Measurements from ENCODE around the gene NBAS.

The NBAS gene

GRCh38 chr2:15601681-15602080 lies 40.5 kb upstream of the NBAS start:
- H3K9me3 ChIP-seq (replicated peaks; ENCODE audit: low read length) = no peaks in the 10 kb centered on the region
- no peak overlapping the region for H3K4me3 ChIP-seq (ENCODE audit: low read length)
- H3K9ac ChIP-seq (ENCODE audit: low read depth, low read length) = no peak overlapping the region
- no peak overlapping the region for H3K4me2 ChIP-seq (ENCODE audit: low read length)
- H3K4me1 ChIP-seq (ENCODE audit: control insufficient read depth, insufficient read depth, low read length) = no peaks in the 10 kb centered on the region
- H3K27me3 ChIP-seq (ENCODE audit: control insufficient read depth, insufficient read depth, low read length) = no peaks in the 10 kb centered on the region
- H3K36me3 ChIP-seq (ENCODE audit: insufficient read depth, low read length) = peaks cover 96% of the 10 kb centered on the region

GRCh38 chr2:15599994-15600393 lies 38.9 kb upstream of the NBAS start:
- Histone ChIP-seq H3K27me3 (ENCODE audit: control insufficient read depth, insufficient read depth, low read length) (no peaks in the 10 kb centered on the region), H3K9me3 (replicated peaks; ENCODE audit: low read length) (no peaks in the 10 kb centered on the region), H3K36me3 (ENCODE audit: insufficient read depth, low read length) (peaks cover 96% of the 10 kb centered on the region), H3K9ac (ENCODE audit: low read depth, low read length) (no peak overlapping the region), H3K4me2 (ENCODE audit: low read length) (no peak overlapping the region), H3K4me1 (ENCODE audit: control insufficient read depth, insufficient read depth, low read length) (no peaks in the 10 kb centered on the region), H3K4me3 (ENCODE audit: low read length) (no peak overlapping the region)

- H3K4me1 ChIP-seq (ENCODE audit: control insufficient read depth, insufficient read depth, low read length) = peaks cover 9% of the 10 kb centered on the region
- H3K27me3 ChIP-seq (ENCODE audit: control insufficient read depth, insufficient read depth, low read length) = no peaks in the 10 kb centered on the region
- peaks cover 68% of the 10 kb centered on the region for H3K36me3 ChIP-seq (ENCODE audit: insufficient read depth, low read length)
- H3K4me3 ChIP-seq (ENCODE audit: low read length) = no peak overlapping the region
- H3K4me2 ChIP-seq (ENCODE audit: low read length) = no peak overlapping the region
- H3K9ac ChIP-seq (ENCODE audit: low read depth, low read length) = no peak overlapping the region
- H3K9me3 ChIP-seq (replicated peaks; ENCODE audit: low read length) = no peaks in the 10 kb centered on the region
Observed at GRCh38 chr2:15596968-15597367, 35.8 kb upstream of the NBAS start.

GRCh38 chr2:15596350-15596749 lies 35.2 kb upstream of the NBAS start:
- no peak overlapping the region for H3K9ac ChIP-seq (ENCODE audit: low read depth, low read length)
- H3K4me3 ChIP-seq (ENCODE audit: low read length) = no peak overlapping the region
- peaks cover 62% of the 10 kb centered on the region for H3K36me3 ChIP-seq (ENCODE audit: insufficient read depth, low read length)
- no peaks in the 10 kb centered on the region for H3K27me3 ChIP-seq (ENCODE audit: control insufficient read depth, insufficient read depth, low read length)
- H3K9me3 ChIP-seq (replicated peaks; ENCODE audit: low read length) = no peaks in the 10 kb centered on the region
- peaks cover 10% of the 10 kb centered on the region for H3K4me1 ChIP-seq (ENCODE audit: control insufficient read depth, insufficient read depth, low read length)
- no peak overlapping the region for H3K4me2 ChIP-seq (ENCODE audit: low read length)

DNA sequence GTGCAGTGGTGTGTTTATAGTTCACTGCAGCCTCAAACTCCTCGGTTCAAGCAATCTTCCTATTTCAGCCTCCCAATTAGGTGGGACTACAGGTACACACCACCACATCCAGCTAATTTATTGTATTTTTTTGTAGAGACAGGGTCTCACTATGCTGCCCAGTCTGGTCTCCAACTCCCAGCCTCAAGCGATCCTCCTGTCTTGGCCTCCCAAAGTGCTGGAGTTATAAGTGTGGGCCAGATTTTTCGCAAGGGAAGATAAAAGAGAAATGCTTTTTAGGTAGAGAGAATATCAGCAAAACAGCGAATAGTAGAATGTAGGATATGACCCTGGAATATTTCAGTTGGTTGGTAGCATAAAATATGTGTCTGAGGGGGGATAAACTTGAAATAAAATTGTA lies 34.8 kb upstream of the NBAS start:
- H3K4me1 ChIP-seq (ENCODE audit: control insufficient read depth, insufficient read depth, low read length) = peaks cover 14% of the 10 kb centered on the region
- H3K36me3 ChIP-seq (ENCODE audit: insufficient read depth, low read length) = peaks cover 57% of the 10 kb centered on the region
- H3K4me3 ChIP-seq (ENCODE audit: low read length) = no peak overlapping the region

GRCh38 chr2:15595342-15595905 lies 34.3 kb upstream of the NBAS start:
- H3K36me3 ChIP-seq (ENCODE audit: insufficient read depth, low read length) = peaks cover 54% of the 10 kb centered on the region
- H3K4me3 ChIP-seq (ENCODE audit: low read length) = no peak overlapping the region
- no peak overlapping the region for H3K9ac ChIP-seq (ENCODE audit: low read depth, low read length)
- no peak overlapping the region for H3K4me2 ChIP-seq (ENCODE audit: low read length)
- no peaks in the 10 kb centered on the region for H3K9me3 ChIP-seq (replicated peaks; ENCODE audit: low read length)
- H3K4me1 ChIP-seq (ENCODE audit: control insufficient read depth, insufficient read depth, low read length) = peaks cover 15% of the 10 kb centered on the region
- H3K27me3 ChIP-seq (ENCODE audit: control insufficient read depth, insufficient read depth, low read length) = no peaks in the 10 kb centered on the region

More for the DNA sequence above, 34.8 kb upstream of the NBAS start:
- Histone ChIP-seq H3K4me2 (ENCODE audit: low read length) (no peak overlapping the region), H3K9ac (ENCODE audit: low read depth, low read length) (no peak overlapping the region), H3K27me3 (ENCODE audit: control insufficient read depth, insufficient read depth, low read length) (no peaks in the 10 kb centered on the region), H3K9me3 (replicated peaks; ENCODE audit: low read length) (no peaks in the 10 kb centered on the region)

DNA sequence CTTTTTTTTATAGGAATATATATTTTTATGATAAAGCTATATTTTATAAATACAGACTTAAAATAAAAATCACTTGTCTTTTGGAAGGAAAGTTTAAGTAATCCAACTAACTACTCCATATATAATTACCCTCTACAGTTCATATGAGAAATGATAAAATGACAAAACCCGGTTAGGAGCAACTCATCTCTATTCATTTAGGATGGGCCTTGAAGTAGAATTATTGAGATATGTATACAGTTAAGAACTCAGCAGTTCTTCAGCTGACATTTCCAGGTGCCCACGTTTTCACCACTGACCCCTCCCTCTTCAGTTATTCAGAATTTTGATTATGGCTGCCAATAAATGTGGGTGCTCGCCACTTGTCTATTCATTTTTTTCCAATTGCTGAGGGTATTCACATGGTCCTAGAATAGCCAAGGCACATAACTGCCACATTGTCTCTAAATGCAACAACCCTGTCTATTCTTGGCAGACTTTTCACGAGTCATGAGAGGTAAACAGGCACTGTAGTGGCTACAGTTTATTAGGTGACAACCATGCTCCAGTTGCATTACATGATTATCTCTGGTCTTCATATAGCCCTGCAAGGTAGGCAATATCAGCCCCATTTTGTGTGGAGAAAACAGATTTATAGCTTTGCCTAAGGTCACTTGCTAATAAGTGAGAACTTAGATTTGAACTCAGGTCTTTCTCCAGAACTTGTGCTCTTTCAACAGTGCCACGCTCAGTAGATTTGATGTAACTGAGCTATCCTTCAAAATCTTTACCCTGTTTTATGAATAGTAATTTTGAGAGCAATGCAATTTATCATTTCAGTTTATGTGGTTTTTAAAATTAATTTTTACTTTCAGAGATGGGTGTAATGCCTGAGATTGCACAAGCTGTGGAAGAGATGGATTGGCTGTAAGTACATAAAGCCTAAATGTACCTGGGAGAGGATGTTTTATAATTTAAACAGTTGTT lies 33.4 kb upstream of the NBAS start:
- H3K36me3 ChIP-seq (ENCODE audit: insufficient read depth, low read length) = peaks cover 45% of the 10 kb centered on the region
- peaks cover 15% of the 10 kb centered on the region for H3K4me1 ChIP-seq (ENCODE audit: control insufficient read depth, insufficient read depth, low read length)
- no peak overlapping the region for H3K4me3 ChIP-seq (ENCODE audit: low read length)
- no peaks in the 10 kb centered on the region for H3K27me3 ChIP-seq (ENCODE audit: control insufficient read depth, insufficient read depth, low read length)
- no peaks in the 10 kb centered on the region for H3K9me3 ChIP-seq (replicated peaks; ENCODE audit: low read length)
- peak overlapping the region; percentile 13 for H3K4me2 ChIP-seq (ENCODE audit: low read length)
- no peak overlapping the region for H3K9ac ChIP-seq (ENCODE audit: low read depth, low read length)

DNA sequence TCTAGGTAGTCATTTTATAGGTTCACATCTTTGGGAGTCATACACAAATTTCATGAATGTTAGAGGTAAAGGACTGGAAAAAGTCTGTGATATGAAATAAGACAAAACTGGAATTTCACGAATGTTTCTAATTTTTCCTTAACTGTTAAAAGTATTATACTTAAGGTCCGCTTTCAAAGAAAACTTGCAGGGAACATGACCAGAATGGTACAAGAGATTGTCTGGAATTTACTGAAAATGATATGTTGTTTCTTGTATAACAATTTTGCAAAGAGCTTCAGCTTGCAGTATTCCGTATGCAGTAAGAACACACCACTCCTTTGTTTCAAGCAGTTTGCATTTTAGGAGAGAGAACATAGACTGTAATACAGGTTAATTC lies 32.2 kb upstream of the NBAS start:
- Histone ChIP-seq H3K36me3 (ENCODE audit: insufficient read depth, low read length) (peaks cover 36% of the 10 kb centered on the region), H3K9me3 (replicated peaks; ENCODE audit: low read length) (no peaks in the 10 kb centered on the region), H3K9ac (ENCODE audit: low read depth, low read length) (no peak overlapping the region), H3K4me1 (ENCODE audit: control insufficient read depth, insufficient read depth, low read length) (peaks cover 15% of the 10 kb centered on the region), H3K4me3 (ENCODE audit: low read length) (peak overlapping the region; percentile 87), H3K4me2 (ENCODE audit: low read length) (peak overlapping the region; percentile 100), H3K27me3 (ENCODE audit: control insufficient read depth, insufficient read depth, low read length) (no peaks in the 10 kb centered on the region)

DNA sequence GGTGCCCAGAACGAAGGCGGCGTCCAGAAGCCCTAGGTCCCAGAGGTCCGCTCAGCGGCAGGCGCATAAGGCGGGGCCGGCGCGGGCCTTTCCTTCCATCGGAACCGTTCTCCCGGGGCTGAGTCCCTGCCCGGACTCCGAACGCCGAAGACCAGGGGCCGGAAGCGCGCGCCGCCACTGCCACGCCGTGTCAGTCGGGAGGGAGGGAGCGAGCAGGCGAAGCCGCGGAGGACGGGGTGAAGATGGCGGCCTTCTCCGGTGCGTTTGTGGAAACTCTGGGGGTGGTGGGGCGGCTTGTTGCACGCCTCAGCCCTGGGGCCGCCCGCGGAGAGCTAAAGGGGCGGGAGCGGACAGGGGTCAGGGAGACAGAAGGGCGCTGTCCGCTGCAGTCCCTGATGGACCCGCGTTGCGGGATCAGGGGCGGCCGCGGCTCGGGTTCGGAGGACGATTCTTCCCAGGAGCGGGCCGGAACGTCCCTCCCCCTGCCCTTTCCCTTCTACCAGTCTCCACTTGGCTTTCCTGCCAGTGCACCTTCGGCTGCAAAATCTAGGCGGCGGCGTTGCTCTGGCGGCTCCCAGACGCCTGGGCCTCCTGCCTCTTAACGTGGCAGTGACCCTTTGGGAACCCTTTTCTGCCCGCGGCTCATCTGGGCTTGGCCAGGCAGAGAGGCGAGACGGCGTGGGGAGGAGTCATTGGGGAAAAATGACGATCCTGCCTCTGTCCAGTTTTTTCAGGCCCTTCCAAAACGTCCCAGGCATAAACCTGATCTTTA lies 30.7 kb upstream of the NBAS start, which contains the start of gene DDX1:
Gene DDX1 (plus strand): TSS at position 177 of the 772 bp plus-strand sequence. CDS start 66 bp downstream, at position 243.
- Histone ChIP-seq H3K4me2 (ENCODE audit: low read length) (peak within 1 kb of the TSS; percentile 100), H3K4me1 (ENCODE audit: control insufficient read depth, insufficient read depth, low read length) (peaks cover 15% of the 10 kb centered on the region), H3K9me3 (replicated peaks; ENCODE audit: low read length) (no peaks in the 10 kb centered on the region), H3K4me3 (ENCODE audit: low read length) (peak within 1 kb of the TSS; percentile 87), H3K36me3 (ENCODE audit: insufficient read depth, low read length) (peaks cover 21% of the 10 kb centered on the region), H3K27me3 (ENCODE audit: control insufficient read depth, insufficient read depth, low read length) (no peaks in the 10 kb centered on the region), H3K9ac (ENCODE audit: low read depth, low read length) (peak within 1 kb of the TSS; percentile 97)

DNA sequence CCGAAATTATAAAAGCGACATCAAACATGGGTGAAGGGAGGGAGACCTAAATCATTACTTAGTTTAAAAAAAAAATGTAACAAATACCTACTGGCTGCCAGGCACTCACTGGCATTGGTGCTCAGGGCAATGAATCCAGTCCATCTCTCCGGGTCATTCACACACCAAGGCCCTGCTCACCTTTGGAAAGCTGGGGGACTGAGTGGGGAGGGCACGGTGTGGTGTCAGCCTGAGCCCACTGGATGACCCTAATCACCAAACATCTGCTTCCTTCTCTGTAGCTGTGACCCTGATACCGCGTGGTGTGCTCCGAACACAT lies 30.2 kb upstream of the NBAS start:
- H3K36me3 ChIP-seq (ENCODE audit: insufficient read depth, low read length) = peaks cover 16% of the 10 kb centered on the region
- H3K9ac ChIP-seq (ENCODE audit: low read depth, low read length) = peak overlapping the region; percentile 97
- H3K4me1 ChIP-seq (ENCODE audit: control insufficient read depth, insufficient read depth, low read length) = peaks cover 15% of the 10 kb centered on the region
- H3K9me3 ChIP-seq (replicated peaks; ENCODE audit: low read length) = no peaks in the 10 kb centered on the region
- no peaks in the 10 kb centered on the region for H3K27me3 ChIP-seq (ENCODE audit: control insufficient read depth, insufficient read depth, low read length)
- H3K4me3 ChIP-seq (ENCODE audit: low read length) = peak overlapping the region; percentile 87
- H3K4me2 ChIP-seq (ENCODE audit: low read length) = peak overlapping the region; percentile 100

GRCh38 chr2:15588329-15588919 lies 27.3 kb upstream of the NBAS start:
- Histone ChIP-seq H3K9ac (ENCODE audit: low read depth, low read length) (no peak overlapping the region), H3K4me3 (ENCODE audit: low read length) (no peak overlapping the region), H3K9me3 (replicated peaks; ENCODE audit: low read length) (no peaks in the 10 kb centered on the region), H3K4me2 (ENCODE audit: low read length) (no peak overlapping the region), H3K4me1 (ENCODE audit: control insufficient read depth, insufficient read depth, low read length) (peaks cover 13% of the 10 kb centered on the region), H3K27me3 (ENCODE audit: control insufficient read depth, insufficient read depth, low read length) (no peaks in the 10 kb centered on the region), H3K36me3 (ENCODE audit: insufficient read depth, low read length) (no peaks in the 10 kb centered on the region)

Data from skeletal muscle satellite cell (primary cell).